Activated CD8-positive, alpha-beta T cell treated with anti-CD3 and anti-CD28 coated beads, Interleukin-2, amount 10 ng/mL, durations not matched to agents 7 days and 5 days (primary cell): Measurements from ENCODE around the gene NUP153. TPM values are rescaled to one million over a fixed set of nuclear protein-coding genes. Genes with fewer than 3 reads are reported as not detected.

Experiments
- ATAC-seq: fragments of 150-1000 bp; cut with Tn5 transposase; one replicate; pipeline ENCODE4 v1.10.0; 2021; ENCODE audit warnings: moderate library complexity
- CTCF ChIA-PET: fragments of 350-600 bp; sonication (Branson Sonifier 250); formaldehyde crosslinking; loops from one replicate; lab custom pipeline; 2021; ENCODE audit warnings: antibody characterized with exemption; lab: Charles Lee
- POLR2A ChIA-PET: fragments of 350-600 bp; sonication (Branson Sonifier 250); formaldehyde crosslinking; loops from one replicate; lab custom pipeline; 2021; ENCODE audit warnings: antibody characterized with exemption; lab: Charles Lee
- DNase-seq: peaks from one replicate; pipeline ENCODE4 v3.0.0-alpha.2; 2020
- H3K27ac Mint-ChIP-seq: one replicate; pipeline ENCODE4 v1.8.0; 2021; ENCODE audit warnings: mild to moderate bottlenecking, mixed read lengths
- H3K27me3 Mint-ChIP-seq: one replicate; pipeline ENCODE4 v1.8.0; 2021; ENCODE audit warnings: low read depth, mixed read lengths
- H3K36me3 Mint-ChIP-seq: one replicate; pipeline ENCODE4 v1.8.0; 2021; ENCODE audit warnings: low read depth, mixed read lengths
- H3K4me1 Mint-ChIP-seq: one replicate; pipeline ENCODE4 v1.8.0; 2021; ENCODE audit warnings: low read depth, mixed read lengths
- H3K4me3 Mint-ChIP-seq: one replicate; pipeline ENCODE4 v1.8.0; 2021; ENCODE audit warnings: mild to moderate bottlenecking, mixed read lengths
- H3K9me3 Mint-ChIP-seq: one replicate; pipeline ENCODE4 v1.8.0; 2022; ENCODE audit warnings: mixed read lengths; ENCODE audit not compliant: insufficient read depth
- total RNA-seq, 2 experiments: library from RNA; stranded (reverse); gene quantifications; one replicate each; pipeline ENCODE4 v1.2.3, GENCODE V29; 2021

The NUP153 gene
- total RNA-seq, 2 experiments from 2014 or later = 72.2 to 73.6 TPM

DNA sequence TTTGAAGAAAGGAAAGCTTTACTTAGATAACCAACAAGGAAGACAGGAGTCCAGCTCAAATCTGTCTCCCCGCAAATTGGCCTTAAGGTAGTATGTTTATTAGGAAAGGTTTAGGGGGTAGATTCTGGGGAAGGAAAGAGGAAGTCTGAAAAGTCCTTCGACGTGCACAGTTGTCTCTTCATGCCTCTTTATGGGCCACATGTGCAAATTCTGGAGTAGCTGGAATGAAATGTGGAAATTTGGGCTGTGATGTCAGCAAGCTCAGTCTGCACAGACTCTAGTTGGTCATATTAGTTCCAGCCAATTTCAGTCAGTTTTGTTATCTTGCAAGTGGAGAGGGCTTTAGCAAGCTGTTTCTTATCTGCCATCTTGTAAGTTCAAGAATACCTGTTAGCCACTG, 50.1 kb downstream of the NUP153 start:
- POLR2A ChIA-PET = no interaction called here
- Mint-ChIP-seq H3K4me3 (no peak overlapping the region), H3K9me3 (no peaks in the 10 kb centered on the region), H3K27ac (no peak overlapping the region), H3K4me1 (peaks cover 19% of the 10 kb centered on the region), H3K36me3 (peaks cover 64% of the 10 kb centered on the region), H3K27me3 (no peaks in the 10 kb centered on the region)
- ATAC-seq (no peak), DNase-seq (no peak)
- CTCF ChIA-PET = interaction anchor here (1.8 kb wide), 1 partner anchor 26 kb away, joined by 5 read pairs; no protein-coding TSS in a partner anchor

DNA sequence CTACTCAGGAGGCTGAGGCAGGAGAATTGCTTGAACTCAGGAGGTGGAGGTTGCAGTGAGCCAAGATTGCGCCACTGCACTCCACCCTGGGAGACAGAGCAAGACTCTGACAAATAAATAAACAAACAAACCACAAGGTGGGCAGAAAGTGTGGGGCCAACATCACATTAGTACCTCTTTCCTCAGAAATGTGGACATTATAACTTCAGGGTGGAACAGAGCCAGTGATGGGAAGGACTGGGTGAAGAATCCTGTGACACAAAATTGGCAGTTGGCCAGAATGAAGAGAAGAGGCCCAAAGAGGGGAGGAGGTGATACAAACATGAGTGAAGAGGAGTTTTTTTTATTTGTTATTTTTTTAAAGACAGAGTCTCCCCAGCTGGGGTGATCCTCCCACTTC, 50.6 kb downstream of the NUP153 start:
- DNase-seq (no peak), ATAC-seq (no peak)
- no peak overlapping the region for H3K4me3 Mint-ChIP-seq
- peaks cover 19% of the 10 kb centered on the region for H3K4me1 Mint-ChIP-seq
- H3K9me3 Mint-ChIP-seq = no peaks in the 10 kb centered on the region
- CTCF ChIA-PET = interaction anchor here (1.8 kb wide), 1 partner anchor 25 kb away, joined by 5 read pairs; no protein-coding TSS in a partner anchor
- peaks cover 60% of the 10 kb centered on the region for H3K36me3 Mint-ChIP-seq
- H3K27me3 Mint-ChIP-seq = no peaks in the 10 kb centered on the region
- H3K27ac Mint-ChIP-seq = no peak overlapping the region
- POLR2A ChIA-PET = interaction anchor here (0.6 kb wide), 1 partner anchor 31 kb away, joined by 3 read pairs; no protein-coding TSS in a partner anchor

DNA sequence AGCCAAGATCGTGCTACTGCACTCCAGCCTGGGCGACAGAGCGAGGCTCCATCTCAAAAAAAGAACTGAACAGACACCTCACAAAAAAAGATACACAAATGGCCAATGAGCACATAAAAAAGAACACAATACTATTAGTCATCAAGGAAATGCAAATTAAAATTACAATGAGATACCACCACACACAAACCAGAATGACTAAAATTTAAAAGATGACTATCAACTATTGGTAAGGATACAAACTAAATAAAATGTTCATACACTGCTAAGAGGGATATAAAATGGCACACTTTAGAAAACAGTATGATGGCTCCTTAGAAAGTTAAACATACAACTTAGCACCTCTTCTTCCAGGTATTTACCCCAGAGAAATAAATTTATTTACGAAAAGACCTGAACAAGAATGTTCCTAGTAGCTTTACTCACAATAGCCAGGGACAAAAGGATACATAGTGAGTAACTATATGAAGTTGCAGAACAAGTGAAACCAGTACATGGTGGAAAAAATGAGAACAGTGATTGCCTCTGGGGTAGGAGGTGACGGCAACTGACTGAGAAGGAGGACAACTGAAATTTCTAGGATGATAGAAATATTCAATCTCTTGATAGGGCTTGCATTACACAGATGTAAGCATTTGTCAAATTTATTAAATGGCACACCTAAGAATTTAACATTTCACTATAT, 53.4 kb downstream of the NUP153 start:
- DNase-seq (no peak), ATAC-seq (no peak)
- no peaks in the 10 kb centered on the region for H3K9me3 Mint-ChIP-seq
- no peaks in the 10 kb centered on the region for H3K27me3 Mint-ChIP-seq
- H3K4me3 Mint-ChIP-seq = no peak overlapping the region
- POLR2A ChIA-PET = no interaction called here
- H3K4me1 Mint-ChIP-seq = peaks cover 27% of the 10 kb centered on the region
- H3K27ac Mint-ChIP-seq = no peak overlapping the region
- peaks cover 60% of the 10 kb centered on the region for H3K36me3 Mint-ChIP-seq
- CTCF ChIA-PET = no interaction called here

DNA sequence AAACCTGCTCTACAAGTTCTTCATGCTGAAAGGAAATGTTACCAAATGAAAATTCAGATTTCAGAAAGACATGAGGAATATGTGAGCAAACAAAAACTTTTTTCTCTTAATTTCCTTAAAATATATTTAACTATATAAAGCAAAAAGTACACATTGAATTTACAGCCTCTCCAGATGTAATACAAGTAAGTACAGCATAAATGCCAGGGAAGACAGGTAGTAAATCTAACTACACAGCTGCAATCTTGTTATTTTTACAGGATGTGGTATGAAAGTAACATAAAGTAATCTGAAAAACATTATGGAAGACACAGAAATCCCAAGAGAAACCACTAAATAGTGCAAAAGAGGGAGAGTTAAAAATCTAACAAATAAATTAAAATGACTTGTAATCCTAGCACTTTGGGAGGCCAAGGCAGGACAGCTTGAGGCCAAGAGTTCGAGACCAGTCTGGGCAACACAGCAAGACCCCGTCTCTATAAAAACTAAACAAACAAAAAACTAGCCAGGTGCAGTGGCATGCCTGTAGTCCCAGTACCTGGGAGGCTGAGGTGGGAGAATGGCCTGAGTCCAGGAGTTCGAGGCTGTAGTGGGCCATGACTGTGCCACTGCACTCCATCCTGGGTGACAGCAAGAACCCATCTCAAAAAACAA, 55.9 kb downstream of the NUP153 start:
- Mint-ChIP-seq H3K36me3 (peaks cover 54% of the 10 kb centered on the region), H3K27ac (no peak overlapping the region), H3K27me3 (no peaks in the 10 kb centered on the region), H3K9me3 (no peaks in the 10 kb centered on the region), H3K4me3 (no peak overlapping the region), H3K4me1 (peaks cover 19% of the 10 kb centered on the region)
- ChIA-PET CTCF (interaction anchor here (1.4 to 2.0 kb wide), 2 partner anchors 9 to 51 kb away, joined by 3 to 4 read pairs; no protein-coding TSS in a partner anchor), POLR2A (no interaction called here)
- DNase-seq (no peak), ATAC-seq (no peak)

DNA sequence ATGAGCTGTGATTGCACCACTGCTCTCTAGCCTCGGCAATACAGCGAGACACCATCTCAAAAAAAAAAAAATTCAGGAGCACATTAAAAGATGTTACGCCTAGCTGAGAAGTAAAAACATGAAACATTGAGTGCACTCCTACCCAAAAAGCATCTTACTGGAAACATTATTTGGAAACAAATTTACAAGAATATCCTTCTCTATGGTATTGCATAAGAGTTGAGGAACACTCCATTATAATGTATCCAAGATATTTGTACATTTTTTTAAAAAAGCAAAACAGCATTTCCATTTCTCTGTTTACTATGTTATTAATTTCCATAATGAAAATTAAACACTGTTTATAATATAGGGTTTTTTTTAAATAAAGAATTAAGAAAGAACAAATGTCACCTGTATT, 58.0 kb downstream of the NUP153 start:
- DNase-seq (no peak), ATAC-seq (no peak)
- POLR2A ChIA-PET = interaction anchor here (0.6 kb wide), 1 partner anchor 743 kb away, joined by 3 read pairs; no protein-coding TSS in a partner anchor
- no peaks in the 10 kb centered on the region for H3K27me3 Mint-ChIP-seq
- H3K4me1 Mint-ChIP-seq = peaks cover 18% of the 10 kb centered on the region
- CTCF ChIA-PET = interaction anchor here (0.7 kb wide), 1 partner anchor 13 kb away, joined by 3 read pairs; no protein-coding TSS in a partner anchor
- H3K27ac Mint-ChIP-seq = no peak overlapping the region
- H3K36me3 Mint-ChIP-seq = peaks cover 51% of the 10 kb centered on the region
- H3K9me3 Mint-ChIP-seq = no peaks in the 10 kb centered on the region
- H3K4me3 Mint-ChIP-seq = no peak overlapping the region

DNA sequence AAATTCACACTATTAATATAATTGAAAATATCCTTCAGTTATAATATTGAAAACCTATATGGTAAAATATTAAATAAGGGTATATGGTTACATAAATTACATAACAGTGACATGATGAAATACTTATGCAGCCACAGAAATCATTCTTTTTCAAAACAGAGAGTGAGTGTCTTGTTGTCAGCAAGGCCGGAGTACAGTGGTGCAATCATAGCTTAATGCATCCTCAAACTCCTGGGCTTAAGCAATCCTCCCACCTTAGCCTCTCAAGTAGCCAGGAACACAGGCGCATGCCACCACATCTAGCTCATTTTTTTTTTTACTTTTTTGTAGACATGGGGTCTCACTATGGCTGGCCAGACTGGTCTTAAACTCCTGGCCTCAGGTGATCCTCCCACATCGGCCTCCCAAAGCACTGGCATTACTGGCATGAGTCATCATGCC, 66.2 kb downstream of the NUP153 start:
- ChIA-PET POLR2A (no interaction called here), CTCF (no interaction called here)
- Mint-ChIP-seq H3K36me3 (peaks cover 74% of the 10 kb centered on the region), H3K4me3 (no peak overlapping the region), H3K27ac (no peak overlapping the region), H3K4me1 (peaks cover 8% of the 10 kb centered on the region), H3K9me3 (no peaks in the 10 kb centered on the region), H3K27me3 (no peaks in the 10 kb centered on the region)
- ATAC-seq (no peak), DNase-seq (no peak)

DNA sequence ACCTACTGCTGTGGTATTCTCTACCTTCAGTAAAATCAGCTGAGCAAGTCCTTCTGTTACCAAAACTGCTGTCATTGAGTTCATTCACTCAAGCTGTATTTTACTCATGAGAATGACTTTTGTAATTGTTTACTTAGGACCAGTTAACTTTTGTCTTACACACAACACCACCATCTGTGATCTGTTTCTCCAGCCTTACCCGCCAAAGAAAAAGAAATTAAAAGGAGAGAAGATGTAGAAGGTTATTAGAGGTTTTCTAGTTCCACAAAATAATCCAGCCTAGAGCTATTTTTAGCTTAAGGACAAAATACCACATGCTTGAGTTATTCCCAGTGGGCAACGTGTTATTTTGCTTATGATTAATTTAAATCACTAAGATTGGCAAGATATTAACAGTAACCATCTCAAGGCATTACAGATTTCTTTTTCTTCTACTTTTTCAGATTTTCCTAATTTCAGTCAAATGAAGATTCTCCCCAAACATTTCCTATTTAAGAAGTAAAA, 68.5 kb downstream of the NUP153 start:
- peaks cover 22% of the 10 kb centered on the region for H3K4me1 Mint-ChIP-seq

DNA sequence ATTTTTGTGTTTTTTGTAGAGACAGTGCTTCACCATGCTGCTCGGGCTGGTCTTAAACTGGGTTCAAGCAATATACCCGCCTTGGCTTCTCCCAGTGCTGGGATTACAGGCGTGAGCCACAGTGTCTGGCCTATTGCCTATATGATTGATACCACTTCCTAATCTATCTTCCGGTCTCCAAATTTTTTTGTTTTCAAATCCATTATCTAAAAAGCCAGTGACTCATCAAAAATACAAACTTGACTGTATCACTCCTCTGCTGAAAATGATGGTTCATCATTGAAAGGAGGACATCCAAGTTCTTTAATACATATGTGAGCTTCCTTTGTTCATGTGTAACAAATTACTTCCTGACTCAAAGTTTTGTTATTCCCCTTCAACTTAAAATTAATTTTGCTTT, 71.2 kb downstream of the NUP153 start:
- Mint-ChIP-seq H3K9me3 (no peaks in the 10 kb centered on the region), H3K36me3 (peaks cover 77% of the 10 kb centered on the region), H3K4me1 (peaks cover 37% of the 10 kb centered on the region), H3K4me3 (no peak overlapping the region), H3K27ac (peak overlapping the region; percentile 34), H3K27me3 (no peaks in the 10 kb centered on the region)
- ATAC-seq (no peak), DNase-seq (no peak)
- ChIA-PET POLR2A (interaction anchor here (1.5 kb wide), 1 partner anchor 70 kb away, joined by 3 read pairs; no protein-coding TSS in a partner anchor), CTCF (interaction anchor here (0.7 to 1.5 kb wide), 2 partner anchors 56 to 67 kb away, joined by 3 to 4 read pairs; no protein-coding TSS in a partner anchor)

More for the DNA sequence above, 68.5 kb downstream of the NUP153 start:
- Mint-ChIP-seq H3K36me3 (peaks cover 76% of the 10 kb centered on the region), H3K27ac (no peak overlapping the region), H3K9me3 (no peaks in the 10 kb centered on the region), H3K4me3 (no peak overlapping the region), H3K27me3 (no peaks in the 10 kb centered on the region)
- ATAC-seq (no peak), DNase-seq (no peak)
- POLR2A ChIA-PET = no interaction called here
- CTCF ChIA-PET = interaction anchor here (1.0 kb wide), 1 partner anchor 9 kb away, joined by 4 read pairs; no protein-coding TSS in a partner anchor

DNA sequence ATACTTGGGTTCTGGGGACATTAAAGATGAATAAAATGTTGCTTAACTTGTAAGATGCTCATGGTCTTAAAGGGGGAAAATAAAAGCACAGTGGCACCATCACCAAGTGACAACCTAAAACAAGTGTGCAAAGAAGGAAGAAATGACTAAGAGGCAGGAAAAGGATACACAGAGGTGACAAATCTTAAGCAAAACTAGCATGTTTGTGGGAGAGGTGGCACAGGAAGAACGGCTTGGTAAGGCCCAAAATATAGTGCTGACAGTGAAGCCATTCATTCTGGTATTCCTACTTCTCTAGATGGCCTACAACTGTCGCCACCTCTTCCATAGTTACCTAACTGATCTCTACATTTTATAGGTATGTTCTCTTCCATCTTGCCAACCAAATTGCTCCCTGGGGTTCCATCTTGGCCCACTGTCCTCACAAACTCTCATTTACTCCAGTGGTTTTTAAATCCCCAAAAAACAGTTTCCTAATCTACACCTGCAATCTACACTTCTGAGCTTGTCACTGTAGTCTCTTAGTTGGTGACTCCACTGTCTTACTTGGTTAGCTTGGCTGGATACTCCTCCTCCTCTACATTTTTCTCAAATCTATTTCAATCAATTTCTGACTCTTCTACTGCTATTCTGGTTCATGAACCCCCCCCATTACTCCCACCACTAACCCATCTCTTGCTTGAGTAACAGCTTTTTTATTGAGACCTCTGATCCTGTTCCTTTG, 73.1 kb downstream of the NUP153 start:
- H3K36me3 Mint-ChIP-seq = peaks cover 81% of the 10 kb centered on the region
- H3K4me1 Mint-ChIP-seq = peaks cover 44% of the 10 kb centered on the region
- H3K9me3 Mint-ChIP-seq = no peaks in the 10 kb centered on the region
- DNase-seq (peak; percentile 42), ATAC-seq (peak; percentile 76)
- ChIA-PET POLR2A (interaction anchor here (1.0 kb wide), 1 partner anchor 69 kb away, joined by 3 read pairs; no protein-coding TSS in a partner anchor), CTCF (interaction anchor here (0.9 to 1.5 kb wide), 6 partner anchors 8 to 74 kb away, joined by 3 read pairs; partner anchors contain the start of gene NUP153)
- H3K27me3 Mint-ChIP-seq = no peaks in the 10 kb centered on the region
- H3K27ac Mint-ChIP-seq = peak overlapping the region; percentile 81
- peak overlapping the region; percentile 20 for H3K4me3 Mint-ChIP-seq

DNA sequence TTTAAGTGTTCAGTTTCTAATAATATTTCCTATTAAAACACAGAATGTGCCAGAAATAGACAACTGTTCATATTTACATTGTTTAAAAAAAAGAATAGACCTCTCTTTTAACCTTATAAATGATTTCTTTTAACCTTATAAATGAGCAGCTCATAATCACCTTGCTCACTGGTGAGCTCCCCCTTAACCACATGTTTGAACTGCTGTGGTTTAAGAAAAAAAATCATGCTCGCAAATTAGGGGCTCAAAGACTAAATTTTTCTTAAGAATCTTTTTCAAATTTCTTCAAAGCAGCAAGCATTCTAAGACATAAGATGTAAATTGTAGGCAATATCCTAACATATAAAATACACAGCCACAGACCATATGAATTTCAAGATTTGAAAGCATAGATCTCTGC, 73.8 kb downstream of the NUP153 start:
- Mint-ChIP-seq H3K27me3 (no peaks in the 10 kb centered on the region), H3K36me3 (peaks cover 79% of the 10 kb centered on the region), H3K27ac (peak overlapping the region; percentile 81), H3K4me1 (peaks cover 42% of the 10 kb centered on the region), H3K9me3 (no peaks in the 10 kb centered on the region), H3K4me3 (no peak overlapping the region)
- POLR2A ChIA-PET = no interaction called here
- CTCF ChIA-PET = interaction anchor here (1.0 to 1.5 kb wide), 2 partner anchors 11 to 32 kb away, joined by 3 read pairs; no protein-coding TSS in a partner anchor
- DNase-seq (no peak), ATAC-seq (peak; percentile 41)

DNA sequence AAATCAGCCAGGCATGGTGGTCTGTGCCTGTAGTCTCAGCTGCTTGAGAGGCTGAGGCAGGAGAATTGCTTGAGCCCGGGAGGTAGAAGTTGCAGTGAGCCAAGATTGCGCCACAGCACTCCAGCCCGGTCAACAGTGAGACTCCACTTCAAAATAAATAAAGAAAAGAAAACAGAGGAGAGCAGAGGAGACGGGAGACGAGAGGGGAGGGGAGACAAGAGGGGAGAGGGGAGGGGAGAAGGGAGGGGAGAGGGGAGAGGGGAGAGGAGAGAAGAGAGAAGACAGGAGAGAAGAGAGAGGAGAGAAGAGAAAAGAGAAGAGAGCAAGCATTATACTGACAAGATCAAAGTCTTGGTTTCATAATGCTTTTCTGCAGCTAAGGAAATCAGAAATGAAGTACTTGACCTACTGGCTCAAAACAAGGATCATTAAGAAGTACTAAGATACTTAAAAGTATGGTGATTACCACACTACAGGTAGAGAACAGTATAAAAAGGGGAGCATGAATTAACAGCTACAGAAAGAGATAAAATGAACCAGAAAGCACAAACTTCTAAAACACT, 76.1 kb downstream of the NUP153 start:
- ChIA-PET CTCF (interaction anchor here (0.5 to 1.3 kb wide), 5 partner anchors 26 to 1963 kb away, joined by 3 to 5 read pairs (median 3); no protein-coding TSS in a partner anchor), POLR2A (no interaction called here)
- ATAC-seq = no peak

More for the DNA sequence above, 76.1 kb downstream of the NUP153 start:
- H3K4me3 Mint-ChIP-seq = no peak overlapping the region
- peaks cover 39% of the 10 kb centered on the region for H3K4me1 Mint-ChIP-seq
- no peaks in the 10 kb centered on the region for H3K27me3 Mint-ChIP-seq
- DNase-seq = no peak
- no peak overlapping the region for H3K27ac Mint-ChIP-seq
- no peaks in the 10 kb centered on the region for H3K9me3 Mint-ChIP-seq
- peaks cover 72% of the 10 kb centered on the region for H3K36me3 Mint-ChIP-seq
